GM19395 (cell line): Measurements from ENCODE around the gene TEX51.

ENCODE experiments used
- ATAC-seq: cut with Tn5 transposase; IDR thresholded peaks from one replicate; pipeline ENCODE4 v1.9.1; 2021; ENCODE audit warnings: mild to moderate bottlenecking, moderate library complexity; ENCODE audit not compliant: unreplicated experiment

Gene TEX51

DNA sequence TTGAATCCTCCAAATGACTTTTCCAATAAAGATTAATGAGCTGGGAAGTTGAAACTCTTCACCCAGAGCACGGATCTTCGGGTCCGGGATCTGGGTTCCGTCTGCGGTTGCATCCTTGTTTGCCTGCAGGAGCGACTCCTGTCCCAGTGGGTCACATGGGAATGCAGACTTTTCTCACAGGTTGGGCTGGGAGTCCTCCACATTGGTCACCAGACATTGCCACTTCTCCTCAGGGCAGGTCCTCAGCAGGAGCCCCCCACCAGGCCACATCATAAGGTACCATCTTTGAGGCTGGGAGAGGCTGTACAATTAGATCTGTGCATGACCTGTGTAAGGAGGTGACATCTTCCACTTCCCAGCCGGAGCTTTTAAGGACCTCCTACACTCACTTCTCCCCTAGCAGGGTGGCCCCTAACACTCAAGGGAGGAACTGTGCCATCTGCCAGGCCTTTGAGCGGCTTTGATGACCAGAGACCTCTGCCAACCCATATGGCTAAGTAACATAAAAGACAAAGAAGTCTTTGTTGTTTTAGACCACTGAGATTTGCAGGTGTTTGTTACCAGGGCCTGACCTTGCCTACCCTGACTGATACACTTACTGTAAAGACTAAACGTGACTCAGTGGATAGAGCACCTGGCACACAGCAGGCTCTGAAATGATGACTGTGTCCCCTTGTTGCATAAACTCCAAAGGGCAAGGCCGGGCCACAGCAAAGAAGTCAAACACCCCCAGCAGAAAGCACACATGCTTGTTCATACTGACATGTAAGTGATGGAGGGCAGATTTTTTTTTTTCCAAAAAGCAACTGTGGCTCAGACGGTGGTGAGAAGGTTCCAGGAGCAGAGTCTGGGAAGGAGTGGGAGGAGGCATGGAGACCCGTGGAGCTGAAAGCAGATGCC, 7.9 kb upstream of the TEX51 start:
- no peak for ATAC-seq

- ATAC-seq = no peak
Observed at GRCh38 chr2:126891681-126892500, 6.8 kb upstream of the TEX51 start.

- ATAC-seq = no peak
Observed at GRCh38 chr2:126893153-126893552, 5.5 kb upstream of the TEX51 start.

- no peak for ATAC-seq
Observed at GRCh38 chr2:126893606-126894005, 5.1 kb upstream of the TEX51 start.

DNA sequence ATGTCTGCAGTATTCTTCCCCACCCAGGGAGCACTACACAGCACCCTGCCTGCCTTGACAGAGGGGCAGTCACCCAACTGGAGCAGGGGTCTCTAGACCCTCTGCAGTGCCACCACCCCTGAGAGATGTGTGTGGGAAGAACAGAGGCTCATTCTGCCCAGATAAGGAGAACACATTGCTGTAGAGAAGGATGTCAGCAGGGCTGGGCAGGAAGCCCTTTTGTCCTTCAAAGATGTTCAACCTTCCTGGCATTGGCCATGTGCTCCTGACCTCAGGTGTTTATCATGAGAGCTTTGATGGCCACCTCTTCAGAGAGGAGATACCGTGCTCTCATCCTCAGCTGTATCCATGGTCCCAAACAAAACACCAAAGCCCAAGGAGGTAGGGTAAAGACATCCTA, 4.6 kb upstream of the TEX51 start:
- ATAC-seq = no peak

DNA sequence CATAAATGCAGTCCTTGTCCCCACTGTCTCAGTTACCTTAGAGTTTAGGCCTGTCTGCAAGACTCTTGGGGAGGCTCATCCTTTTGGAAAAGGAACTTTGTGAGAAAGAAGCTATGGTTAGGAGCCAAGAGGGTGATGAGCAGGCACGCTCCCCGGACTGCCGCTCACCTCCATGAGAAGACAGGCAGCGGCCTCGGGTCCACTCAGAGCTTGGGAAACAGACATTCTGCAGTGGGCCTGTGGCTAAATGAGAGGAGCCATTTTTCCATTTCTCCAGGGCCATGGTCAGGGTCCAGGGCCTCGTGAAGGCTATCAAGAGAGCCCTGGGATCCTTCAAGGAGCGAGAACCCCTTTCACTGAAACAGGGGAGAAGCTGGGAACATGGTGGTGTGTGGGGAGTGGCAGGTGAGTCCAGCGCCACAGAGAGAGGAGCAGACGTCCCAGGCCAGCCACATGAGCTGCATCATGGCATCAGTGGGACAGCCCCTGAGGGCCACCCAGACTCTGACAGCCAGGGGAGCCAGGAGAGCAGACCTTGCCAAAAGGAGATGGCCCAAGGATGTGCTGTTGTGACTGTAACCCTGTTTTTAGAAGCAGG, 4.0 kb upstream of the TEX51 start:
- no peak for ATAC-seq

DNA sequence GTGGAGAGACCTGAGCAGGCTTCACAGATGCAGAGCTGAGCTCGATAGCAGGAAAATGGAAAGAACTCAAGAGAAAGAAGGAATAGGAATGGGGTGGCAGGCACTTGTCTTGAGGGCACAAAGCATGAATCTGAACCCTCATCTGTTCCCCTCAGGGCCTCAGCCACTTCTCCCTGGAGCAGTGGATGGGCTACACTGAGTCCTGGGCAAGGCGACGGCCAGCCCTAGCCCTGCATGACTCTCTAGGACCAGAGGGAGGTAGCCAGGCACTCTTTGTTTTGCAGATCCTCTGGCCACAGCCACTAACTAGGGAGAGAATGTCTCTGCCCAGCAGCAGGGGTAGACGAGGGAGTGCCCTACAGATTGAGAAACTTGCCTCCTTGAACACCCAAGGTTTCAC, 3.4 kb upstream of the TEX51 start:
- no peak for ATAC-seq

- ATAC-seq = no peak
Observed at GRCh38 chr2:126896471-126896870, 2.2 kb upstream of the TEX51 start.

GRCh38 chr2:126899616-126900185, 1.0 kb downstream of the TEX51 start:
- no peak for ATAC-seq

DNA sequence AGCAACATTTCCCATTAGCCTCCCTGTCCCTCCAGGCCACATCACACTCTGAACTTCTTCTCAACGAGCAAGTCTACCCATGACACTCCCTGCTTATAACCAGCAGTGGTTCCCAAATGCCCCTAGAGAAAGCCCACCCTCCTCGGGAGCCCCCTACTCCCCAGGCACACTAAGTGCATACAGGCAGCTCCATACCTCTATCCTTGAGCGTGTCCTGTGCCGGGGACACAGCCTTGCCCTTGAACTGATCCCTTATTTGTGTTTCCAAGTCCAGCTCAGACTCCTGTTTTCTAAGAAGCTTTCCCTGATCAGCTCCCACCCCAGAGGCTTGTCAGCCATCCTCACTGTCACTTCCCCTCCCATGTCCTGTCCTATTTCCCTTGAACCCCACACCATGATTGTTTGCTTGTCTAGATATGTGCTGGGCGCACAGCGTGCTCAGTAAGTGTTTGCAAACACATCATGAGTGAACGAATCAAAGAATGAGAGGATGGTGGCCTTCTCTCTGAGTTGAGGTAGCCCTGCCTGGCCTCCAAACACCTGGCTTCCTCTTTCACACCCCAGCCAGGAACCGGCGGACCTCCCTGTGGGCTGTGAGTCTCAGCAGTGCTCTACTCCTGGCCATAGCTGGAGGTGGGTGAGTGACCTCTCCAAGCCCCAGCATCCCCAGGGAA, 2.1 kb downstream of the TEX51 start:
- no peak for ATAC-seq

- no peak for ATAC-seq
Observed at GRCh38 chr2:126901459-126901858, 2.8 kb downstream of the TEX51 start.

GRCh38 chr2:126902152-126902835, 3.6 kb downstream of the TEX51 start:
- ATAC-seq = no peak

DNA sequence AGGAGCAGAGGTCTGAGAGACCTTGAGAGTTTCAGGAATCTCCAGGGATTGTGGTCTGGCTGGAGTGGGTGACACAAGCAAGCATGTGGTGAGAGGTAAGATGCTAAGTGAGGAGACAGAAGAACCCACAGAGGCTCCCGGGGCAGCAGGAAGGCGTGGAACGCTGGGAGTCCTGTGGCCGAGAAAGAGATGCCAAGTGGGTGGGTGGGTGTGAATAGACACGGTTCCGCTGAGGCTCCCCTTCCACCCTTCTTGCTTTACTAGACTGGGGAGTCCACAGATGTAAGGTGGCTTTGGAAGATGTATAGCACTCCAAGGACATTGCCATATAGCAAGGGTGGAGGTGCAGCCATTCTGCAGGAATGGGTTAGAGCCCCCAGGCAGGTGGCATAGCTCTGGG, 4.2 kb downstream of the TEX51 start:
- no peak for ATAC-seq

DNA sequence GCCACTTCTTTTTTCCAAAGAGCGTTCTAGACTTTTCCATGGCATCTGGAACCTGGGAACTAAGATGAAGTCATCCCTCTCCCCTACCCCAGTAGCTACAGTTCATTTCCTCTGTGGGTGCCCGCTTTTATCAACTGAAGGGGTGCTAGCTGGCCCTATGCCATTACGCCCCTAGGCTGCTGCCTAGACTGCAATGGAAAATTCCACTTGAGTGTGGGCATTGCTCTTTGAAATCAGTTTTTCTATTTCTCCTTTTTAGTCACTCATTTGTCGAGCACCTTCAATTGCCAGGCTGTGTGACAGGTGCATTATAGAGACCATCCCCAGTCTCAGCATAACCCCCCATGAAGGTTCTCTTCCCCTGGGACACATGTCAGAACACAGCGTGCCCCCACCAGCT, 7.3 kb downstream of the TEX51 start:
- ATAC-seq = no peak

DNA sequence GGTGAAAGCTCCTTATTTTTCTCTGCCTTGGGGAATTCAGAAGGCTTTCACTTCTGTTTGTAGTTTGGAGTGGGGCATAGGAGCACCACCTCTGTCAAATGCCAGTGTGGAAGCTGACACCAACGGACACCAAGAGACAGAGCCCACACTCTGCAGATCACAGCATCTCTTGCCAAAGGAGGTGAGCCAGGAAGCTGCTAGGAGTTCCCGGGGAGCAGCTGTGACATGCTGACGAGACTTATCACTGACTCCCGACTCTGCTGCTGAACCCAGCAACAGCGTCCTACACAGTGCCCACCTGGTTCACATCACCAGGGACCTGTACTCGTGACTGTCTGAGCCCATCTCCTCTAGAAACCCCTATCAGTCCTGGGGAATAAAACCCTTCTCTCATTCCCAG, 8.1 kb downstream of the TEX51 start:
- no peak for ATAC-seq

DNA sequence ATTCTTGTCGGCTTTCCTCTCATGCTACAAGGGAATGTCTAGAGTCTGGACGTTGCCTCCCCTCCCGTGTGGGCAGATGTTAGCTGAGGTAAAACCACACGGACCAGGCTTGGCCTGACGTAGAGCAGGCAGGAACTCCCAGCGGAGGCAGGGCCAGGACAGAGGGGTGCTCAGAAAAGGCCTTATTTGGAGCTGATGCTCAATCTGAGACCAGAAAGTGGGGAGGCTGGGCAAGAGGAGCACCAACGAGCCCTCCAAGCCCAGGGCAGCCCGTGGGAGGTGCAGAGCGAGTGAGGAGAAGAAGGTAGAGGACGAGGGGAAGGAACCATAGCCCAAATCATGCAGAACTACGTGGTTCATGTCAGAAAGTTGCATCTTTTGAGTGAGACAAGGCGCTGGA, 9.0 kb downstream of the TEX51 start:
- ATAC-seq = no peak

- ATAC-seq = no peak
Observed at GRCh38 chr2:126908721-126909177, 10.1 kb downstream of the TEX51 start.

GRCh38 chr2:126909366-126909765, 10.7 kb downstream of the TEX51 start:
- ATAC-seq = no peak

DNA sequence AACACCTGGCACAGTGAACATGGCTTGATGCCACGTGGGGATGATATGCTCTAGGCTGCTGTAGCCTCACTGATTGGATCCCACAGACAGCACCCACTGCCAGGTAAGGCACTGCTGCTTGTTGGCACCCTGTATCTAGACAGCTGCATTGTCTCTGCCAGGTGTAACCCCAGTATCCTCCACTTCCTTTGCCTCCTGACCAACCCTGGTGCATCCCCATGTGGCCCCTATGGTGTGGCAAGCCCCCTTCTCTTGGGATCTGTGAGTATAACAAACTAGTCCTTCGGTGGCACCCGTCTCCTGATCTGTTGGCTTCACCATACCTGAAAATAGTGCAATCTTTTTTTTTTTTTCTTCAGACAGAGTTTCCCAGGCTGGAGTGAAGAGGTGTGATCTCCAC, 11.1 kb downstream of the TEX51 start:
- ATAC-seq = no peak

DNA sequence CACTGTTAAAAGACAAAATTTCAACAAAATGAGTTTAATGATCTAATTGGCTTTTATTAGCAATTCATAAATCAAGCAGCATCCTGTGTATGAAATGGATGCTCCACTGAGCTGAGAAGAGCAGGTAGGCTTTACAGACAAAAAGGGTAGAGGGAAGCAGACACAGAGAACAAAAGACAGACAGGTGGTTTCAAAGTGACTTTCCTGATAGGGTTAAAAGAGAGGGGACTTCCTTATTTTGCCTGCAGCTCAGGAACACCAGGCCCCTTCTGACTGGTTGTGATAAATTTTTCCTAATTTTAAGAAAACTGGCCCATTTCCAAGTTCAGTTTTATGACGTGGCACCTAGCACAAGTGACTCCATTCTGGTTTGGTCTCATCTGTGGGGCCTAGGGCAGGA, 11.9 kb downstream of the TEX51 start:
- no peak for ATAC-seq
